ENCODE results near the gene ZNF853.
"Not testable (repeated sequence)": the region's sequence is repeated elsewhere in the genome, so short reads cannot be mapped to it uniquely, and the experiment has no call there.

Gene ZNF853

GRCh38 chr7:6606866-6607583, 8.4 kb upstream of the ZNF853 start:
- DNase-seq (ENCODE audit: low read depth in 1 of 2, low spot score in 1 of 2), result no peak

DNA sequence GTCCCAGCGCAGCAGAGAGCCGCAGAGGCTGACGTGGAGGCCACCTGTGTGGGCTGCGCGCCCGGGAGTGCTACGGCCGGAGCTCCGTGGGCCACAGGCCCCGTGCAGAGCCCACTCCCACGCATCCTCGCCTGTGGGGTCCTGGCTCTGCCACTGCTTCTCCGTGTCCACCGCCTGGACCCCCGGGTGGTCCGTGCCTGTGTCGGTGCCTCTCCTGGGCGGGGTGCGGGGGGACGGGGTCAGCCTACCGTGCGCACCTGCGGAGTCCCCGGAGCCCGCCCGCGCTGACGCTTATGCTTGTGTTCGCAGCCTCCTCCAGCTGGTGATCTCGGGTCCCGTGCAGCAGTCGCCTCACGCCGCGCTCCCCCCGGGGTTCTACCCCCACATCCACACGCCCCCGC, 7.8 kb upstream of the ZNF853 start:
- no peak for DNase-seq (ENCODE audit: low read depth in 1 of 2, low spot score in 1 of 2)

GRCh38 chr7:6608081-6608480, 7.3 kb upstream of the ZNF853 start:
- DNase-seq (ENCODE audit: low read depth in 1 of 2, low spot score in 1 of 2), result no peak

- DNase-seq (ENCODE audit: low read depth in 1 of 2, low spot score in 1 of 2), result no peak
These were observed 6.6 kb upstream of the ZNF853 start for GRCh38 chr7:6608794-6609193.

DNA sequence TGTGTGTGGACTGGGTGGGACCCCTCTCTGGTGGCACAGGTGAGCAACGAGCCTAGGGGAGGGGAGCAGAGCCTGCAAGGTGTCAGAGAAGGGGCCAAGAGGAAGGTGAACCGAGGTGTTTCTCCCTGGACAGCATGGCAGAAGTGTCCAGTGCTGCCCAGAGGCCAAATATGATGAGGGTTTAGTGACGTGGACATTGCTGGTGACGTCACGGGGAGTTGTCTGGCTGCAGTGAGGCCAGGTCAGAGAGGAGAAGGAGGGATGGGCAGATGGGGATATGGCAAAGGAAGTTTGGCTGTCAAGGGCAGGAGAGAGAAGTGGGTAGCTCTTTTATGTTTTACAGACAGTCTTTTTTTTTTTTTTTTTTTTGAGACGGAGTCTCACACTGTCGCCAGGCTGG, 2.6 kb upstream of the ZNF853 start:
- no peak for DNase-seq (ENCODE audit: low read depth in 1 of 2, low spot score in 1 of 2)

DNA sequence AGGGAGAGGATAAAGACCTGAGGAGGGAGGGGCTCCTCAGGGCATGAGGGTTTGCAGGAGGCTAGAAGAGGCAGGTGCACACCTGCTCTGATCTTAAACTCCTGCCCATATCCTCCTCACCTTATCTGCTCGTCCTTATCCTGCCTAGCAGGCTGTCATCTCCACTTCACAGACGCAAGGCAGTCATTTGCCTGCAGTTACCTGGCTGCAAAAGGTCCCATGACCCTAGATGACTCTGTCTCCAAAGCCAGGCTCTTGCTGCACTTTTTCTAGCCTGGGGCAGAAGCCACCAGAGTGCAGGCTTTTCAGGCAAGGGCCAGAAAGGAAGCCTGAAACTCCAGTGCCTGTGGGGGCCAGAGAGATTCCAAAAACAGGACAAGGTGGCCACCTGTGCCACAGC, 1.7 kb upstream of the ZNF853 start:
- DNase-seq (ENCODE audit: low read depth in 1 of 2, low spot score in 1 of 2), result no peak

- no peak for DNase-seq (ENCODE audit: low read depth in 1 of 2, low spot score in 1 of 2)
These were observed 529 bp downstream of the ZNF853 start for GRCh38 chr7:6615723-6616555.

GRCh38 chr7:6616854-6617643, 1.6 kb downstream of the ZNF853 start:
- no peak for DNase-seq (ENCODE audit: low read depth in 1 of 2, low spot score in 1 of 2)

DNA sequence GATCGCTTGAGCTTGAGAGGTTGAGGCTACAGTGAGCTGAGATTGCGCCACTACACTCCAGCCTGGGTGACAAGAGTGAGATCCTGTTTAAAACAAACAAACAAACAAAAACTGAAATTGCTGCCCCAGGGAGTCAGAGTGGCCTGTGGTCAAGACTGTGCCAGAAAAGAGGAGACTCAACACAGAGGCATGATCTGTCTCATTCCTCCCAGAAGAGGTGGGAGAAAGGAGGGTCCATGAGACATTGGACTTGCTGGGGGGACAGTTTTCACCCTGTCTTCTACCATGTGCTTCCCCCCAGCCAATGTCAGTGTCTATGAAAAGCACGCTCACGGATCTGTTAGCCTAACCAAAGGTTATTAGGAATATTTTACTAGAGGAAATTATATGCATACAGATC, 3.2 kb downstream of the ZNF853 start:
- DNase-seq (ENCODE audit: low read depth in 1 of 2, low spot score in 1 of 2), result no peak

DNA sequence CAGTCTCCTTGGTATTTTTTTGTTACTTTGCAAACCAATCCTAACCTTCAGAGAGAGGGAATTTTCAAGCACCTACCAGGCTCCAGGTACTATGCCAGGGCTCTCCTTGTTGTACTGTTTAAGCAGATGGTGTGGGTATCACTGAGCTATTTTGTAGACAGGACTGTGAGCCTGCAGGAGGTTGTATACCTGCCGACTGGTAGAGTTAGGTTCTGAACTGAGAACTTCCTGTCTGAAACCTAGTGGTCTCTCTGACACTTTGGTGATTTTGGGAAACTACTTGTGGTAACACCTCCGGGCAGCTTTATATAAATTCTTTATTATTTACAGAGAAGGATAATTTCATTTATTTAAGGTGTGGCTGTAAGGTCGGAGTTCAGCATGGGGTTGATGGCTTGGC, 4.6 kb downstream of the ZNF853 start:
- no peak for DNase-seq (ENCODE audit: low read depth in 1 of 2, low spot score in 1 of 2)

DNA sequence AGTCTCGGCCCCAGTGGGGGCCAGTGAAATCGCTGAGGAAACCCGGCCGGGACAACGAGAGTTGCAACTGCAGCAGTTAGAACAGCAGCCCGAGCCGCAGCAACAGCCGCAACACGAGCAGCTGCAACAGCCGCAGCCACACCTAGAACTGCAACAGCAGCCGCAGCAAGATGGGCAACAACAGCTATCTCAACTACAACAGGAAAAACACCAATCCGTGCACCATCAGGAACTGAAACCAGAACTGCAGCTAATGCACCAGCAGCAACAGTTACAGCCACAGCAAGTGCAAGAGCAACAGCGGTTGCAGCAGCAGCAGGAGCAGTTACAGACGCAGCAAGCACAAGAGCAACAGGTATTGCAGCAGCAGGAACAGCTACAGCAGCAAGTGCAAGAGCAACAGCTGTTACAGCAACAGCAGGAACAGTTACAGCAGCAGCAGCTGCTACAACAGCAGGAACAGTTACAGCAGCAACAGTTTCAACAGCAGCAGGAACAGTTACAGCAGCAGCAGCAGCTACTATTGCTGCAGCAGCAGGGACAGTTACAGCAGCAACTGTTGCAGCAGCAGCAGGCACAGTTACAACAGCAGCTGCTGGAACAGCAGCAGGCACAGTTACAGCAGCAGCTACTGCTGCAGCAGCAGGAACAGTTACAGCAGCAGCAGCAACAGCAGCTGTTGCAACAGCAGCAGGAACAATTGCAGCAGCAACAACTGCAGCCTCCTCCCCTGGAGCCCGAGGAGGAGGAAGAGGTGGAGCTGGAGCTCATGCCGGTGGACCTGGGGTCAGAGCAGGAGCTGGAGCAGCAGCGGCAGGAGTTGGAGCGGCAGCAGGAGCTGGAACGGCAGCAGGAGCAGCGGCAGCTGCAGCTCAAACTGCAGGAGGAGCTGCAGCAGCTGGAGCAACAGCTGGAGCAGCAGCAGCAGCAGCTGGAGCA, 6.1 kb downstream of the ZNF853 start:
- DNase-seq (ENCODE audit: low read depth in 1 of 2, low spot score in 1 of 2), result no peak

DNA sequence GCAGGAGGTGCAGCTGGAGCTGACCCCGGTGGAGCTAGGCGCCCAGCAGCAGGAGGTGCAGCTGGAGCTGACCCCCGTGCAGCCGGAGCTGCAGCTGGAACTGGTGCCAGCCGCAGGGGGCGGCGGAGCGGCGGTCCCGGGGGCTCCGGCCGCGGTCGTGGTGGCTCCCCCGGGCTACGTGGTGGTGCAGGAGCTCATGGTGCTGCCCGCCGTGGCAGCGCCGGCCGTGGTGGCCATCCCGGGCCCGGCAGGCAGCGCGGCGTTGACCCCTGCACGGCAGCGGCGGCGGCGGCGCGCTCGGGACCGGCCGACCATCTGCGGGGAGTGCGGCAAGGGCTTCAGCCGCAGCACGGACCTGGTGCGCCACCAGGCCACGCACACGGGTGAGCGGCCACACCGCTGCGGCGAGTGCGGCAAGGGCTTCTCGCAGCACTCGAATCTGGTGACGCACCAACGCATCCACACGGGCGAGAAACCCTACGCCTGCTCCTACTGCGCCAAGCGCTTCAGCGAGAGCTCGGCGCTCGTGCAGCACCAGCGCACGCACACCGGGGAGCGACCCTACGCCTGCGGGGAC, 6.8 kb downstream of the ZNF853 start:
- DNase-seq (ENCODE audit: low read depth in 1 of 2, low spot score in 1 of 2), result no peak

GRCh38 chr7:6623589-6624245, 8.3 kb downstream of the ZNF853 start:
- no peak for DNase-seq (ENCODE audit: low read depth in 1 of 2, low spot score in 1 of 2)

DNA sequence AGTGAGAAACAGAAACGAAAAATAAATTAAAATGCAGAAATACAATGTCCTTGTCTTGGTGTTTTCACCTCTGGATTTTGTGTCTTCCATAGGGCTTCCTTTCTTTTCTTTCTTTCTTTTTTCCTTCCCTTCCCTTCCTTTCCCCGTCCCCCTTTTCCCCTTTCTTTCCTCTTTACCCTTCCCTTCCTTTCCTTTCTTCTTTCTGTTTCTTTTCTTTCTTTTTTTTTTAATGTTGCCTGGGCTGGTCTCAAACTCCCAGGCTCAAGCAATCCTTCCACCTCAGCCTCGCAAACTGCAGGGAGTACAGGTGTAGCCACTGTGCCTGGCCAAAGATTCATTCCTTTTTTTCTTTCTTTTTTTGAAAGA, 8.8 kb downstream of the ZNF853 start:
- DNase-seq (ENCODE audit: low read depth in 1 of 2, low spot score in 1 of 2), result no peak

DNA sequence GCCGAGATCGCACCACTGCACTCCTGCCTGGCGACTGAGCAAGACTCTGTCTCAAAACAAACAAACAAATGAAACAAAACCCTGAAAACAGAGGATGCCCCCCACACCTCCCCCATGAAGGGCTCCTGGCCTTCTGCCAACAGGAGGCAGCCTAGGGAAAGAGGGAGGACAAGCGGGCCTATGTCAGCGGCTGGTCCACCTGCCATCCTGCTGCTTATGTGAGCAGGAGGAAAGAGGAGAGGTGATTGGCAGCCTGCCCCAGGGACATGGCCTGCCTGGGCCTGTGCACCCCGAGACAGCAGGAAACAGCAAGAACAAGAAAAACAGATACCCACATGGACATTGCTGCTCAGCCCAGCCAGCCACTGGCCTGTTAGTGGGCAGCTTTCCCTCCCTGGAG, 12.6 kb downstream of the ZNF853 start:
- DNase-seq (ENCODE audit: low read depth in 1 of 2, low spot score in 1 of 2), result no peak

GRCh38 chr7:6630007-6630849, 14.8 kb downstream of the ZNF853 start:
- no peak for DNase-seq (ENCODE audit: low read depth in 1 of 2, low spot score in 1 of 2)

- no peak for DNase-seq (ENCODE audit: low read depth in 1 of 2, low spot score in 1 of 2)
These were observed 16.2 kb downstream of the ZNF853 start for GRCh38 chr7:6631605-6632004.

DNA sequence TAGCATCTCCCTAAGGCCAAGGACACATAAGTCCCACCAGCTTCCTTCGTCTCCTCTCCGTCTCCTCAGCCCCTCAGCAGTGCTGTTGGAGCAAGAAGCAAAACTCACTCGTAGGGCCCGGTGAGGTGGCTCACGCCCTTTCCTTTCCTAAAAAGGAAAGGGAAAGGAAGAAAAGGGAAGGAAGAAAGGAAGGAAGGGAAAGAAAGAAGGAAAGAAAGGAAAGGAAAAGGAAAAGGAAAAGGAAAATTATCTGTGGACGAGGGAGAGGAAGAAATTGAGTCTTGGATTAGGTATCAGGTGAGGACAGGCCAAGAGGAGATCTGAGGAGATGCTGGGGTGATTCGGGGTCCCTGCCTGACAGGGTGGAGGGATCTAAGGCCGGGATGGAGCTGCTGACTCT, 18.6 kb downstream of the ZNF853 start:
- DNase-seq (ENCODE audit: low read depth in 1 of 2, low spot score in 1 of 2), result no peak

GRCh38 chr7:6634971-6635370, 19.6 kb downstream of the ZNF853 start:
- DNase-seq (ENCODE audit: low read depth in 1 of 2, low spot score in 1 of 2), result not testable (repeated sequence)

Measured in stimulated activated CD4-positive, alpha-beta T cell treated with anti-CD3 and anti-CD28 coated beads, Interleukin-15, amount 100 ng/mL, for 1 hour (primary cell).